NCI-H446 treated with DMSO at 0.1 percent for 48 hours (cell line): Measurements from ENCODE around the gene VCL.

Experiments
- DNase-seq: peaks from one replicate; lab custom pipeline; 2025; lab: John Stamatoyannopoulos, UW

VCL gene

GRCh38 chr10:74151879-74152722 lies 154.2 kb downstream of the VCL start:
- DNase-seq = no peak

DNA sequence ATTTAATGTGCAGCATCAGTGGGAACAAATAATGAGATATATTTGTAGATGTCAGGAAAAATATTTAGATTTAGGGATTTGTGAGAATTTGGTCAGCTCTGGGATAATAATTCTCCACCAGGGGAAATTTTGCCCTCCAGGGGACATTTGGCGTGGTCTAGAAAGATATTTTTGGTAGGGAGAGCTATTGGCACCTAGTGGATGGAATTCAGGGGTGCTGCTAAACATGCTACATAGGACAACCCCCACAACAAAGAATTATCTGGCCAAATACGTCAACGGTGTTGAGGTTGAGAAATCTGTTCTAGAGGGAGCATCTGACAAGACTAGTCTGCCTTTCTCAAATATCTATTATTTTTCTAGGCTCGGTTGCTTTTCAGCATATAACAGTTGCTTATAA lies 155.2 kb downstream of the VCL start:
- DNase-seq = no peak

DNA sequence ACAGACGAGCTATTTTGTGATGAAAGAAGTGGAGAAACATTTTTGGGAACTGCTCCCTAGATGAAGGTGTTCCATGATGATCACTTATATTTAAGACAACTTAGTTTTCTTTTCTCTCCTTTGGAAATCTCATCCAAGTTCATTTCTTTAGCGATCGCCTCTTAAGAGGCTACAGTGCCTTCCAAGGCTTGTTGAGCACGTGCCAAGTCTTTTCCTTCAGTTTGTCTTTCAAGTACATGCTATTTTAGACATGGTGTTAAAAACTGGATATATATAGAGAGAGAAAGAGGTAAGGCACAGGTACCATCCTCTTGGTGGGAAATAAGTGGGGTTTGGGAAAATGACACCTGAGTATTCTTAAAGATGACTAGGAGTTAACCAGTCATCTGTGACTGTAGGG lies 155.8 kb downstream of the VCL start:
- DNase-seq = no peak

DNA sequence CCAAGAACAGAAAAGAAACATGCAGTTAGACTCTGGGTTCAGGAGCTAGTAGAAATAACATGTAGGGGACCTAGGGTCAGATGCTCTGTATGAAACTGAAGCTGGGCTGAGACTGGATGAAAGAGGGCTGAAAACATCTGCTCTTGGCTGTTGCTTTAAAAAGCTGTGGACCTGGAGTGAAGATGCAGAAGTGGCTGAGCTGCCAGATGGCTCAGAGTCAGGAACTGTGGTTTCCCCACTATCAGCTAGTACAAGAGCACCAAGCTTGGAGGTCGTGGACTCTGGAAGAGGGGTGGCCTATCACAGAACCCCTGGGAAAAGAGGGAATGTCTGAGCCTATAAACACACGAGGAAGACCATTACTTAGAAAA lies 159.0 kb downstream of the VCL start:
- DNase-seq = no peak

DNA sequence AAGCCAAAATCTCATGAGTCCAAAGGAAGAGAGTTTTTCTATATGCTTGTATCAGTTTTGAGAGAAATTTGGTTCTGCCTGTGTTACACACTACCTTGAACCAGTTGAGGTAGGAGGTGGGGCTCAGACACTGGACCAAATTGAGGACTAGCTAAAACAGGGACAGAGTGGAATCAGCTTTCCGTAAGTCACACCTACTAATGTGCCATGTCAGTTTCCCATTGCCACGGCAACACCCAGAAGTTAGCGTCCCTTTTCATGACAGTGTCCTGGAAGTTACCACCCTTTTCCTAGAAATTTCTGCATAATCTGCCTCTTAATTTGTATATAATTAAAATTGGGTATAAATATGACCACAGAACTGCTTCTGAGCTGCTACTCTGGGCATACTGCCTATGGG lies 162.1 kb downstream of the VCL start:
- DNase-seq = no peak

- no peak for DNase-seq
Observed at GRCh38 chr10:74163319-74164068, 165.6 kb downstream of the VCL start.

- DNase-seq = no peak
Observed at GRCh38 chr10:74164716-74165529, 167.0 kb downstream of the VCL start.

- DNase-seq = no peak
Observed at GRCh38 chr10:74165530-74165901, 167.6 kb downstream of the VCL start.

DNA sequence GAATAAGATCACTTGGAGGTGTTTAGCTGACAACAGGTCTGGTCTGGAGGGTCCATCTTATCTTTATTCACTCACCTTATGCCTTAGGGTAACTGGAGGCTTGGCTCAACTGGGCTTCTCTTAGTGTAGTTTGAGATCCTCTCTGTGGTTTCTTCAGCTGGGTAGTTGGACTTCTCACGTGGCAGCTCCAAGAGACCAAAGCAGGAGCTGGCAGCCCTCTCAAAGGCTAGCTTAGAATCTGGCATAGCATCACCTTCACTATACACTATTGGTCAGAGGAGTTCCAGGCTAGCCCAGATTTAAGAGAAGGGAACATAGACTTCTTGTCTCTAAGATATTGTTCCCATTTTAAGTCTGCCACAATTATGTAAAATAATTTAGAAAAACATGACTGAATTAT lies 169.5 kb downstream of the VCL start:
- no peak for DNase-seq
